Gastrocnemius medialis (tissue), 4 donors: ENCODE results near the gene RARB. TPM values are rescaled to one million over a fixed set of nuclear protein-coding genes. Genes with fewer than 3 reads are reported as not detected.

ENCODE experiments used
- ATAC-seq, 2 donors: fragments of 150-250 bp; one replicate each; pipeline ENCODE4 v1.9.1; 2016
- DNase-seq, 2 donors: peaks; one replicate each; pipeline ENCODE4 v3.0.0-alpha.2; 2019
- H3K27ac ChIP-seq, 4 donors: fragments of 200-600 bp; sonication (generic); 1 replicate in 1 of 4; 2 replicates in 3 of 4; pipeline ENCODE4 v1.5.1; 2016 to 2018; ENCODE audit warnings: mild to moderate bottlenecking in 2 of 4, moderate library complexity in 1 of 4
- H3K27me3 ChIP-seq, 3 donors: fragments of 200-600 bp; sonication (generic) in 2 of 3; 1 replicate in 1 of 3; 2 replicates in 2 of 3; pipeline versions ENCODE4 v1.5.1 to v1.6.0; 2016 to 2019; ENCODE audit warnings: mild to moderate bottlenecking in 1 of 3, moderate library complexity in 1 of 3
- H3K36me3 ChIP-seq, 2 donors: fragments of 200-600 bp; sonication (generic) in 1 of 2; one replicate each; pipeline ENCODE4 v1.5.1; 2017 to 2018
- H3K4me1 ChIP-seq, 2 donors: fragments of 200-600 bp; sonication (generic) in 1 of 2; one replicate each; pipeline ENCODE4 v1.5.1; 2016 to 2017; ENCODE audit warnings: mild to moderate bottlenecking in 2 of 2
- H3K4me3 ChIP-seq, 4 donors: fragments of 200-600 bp; sonication (generic) in 3 of 4; 1 replicate in 1 of 4; 2 replicates in 3 of 4; pipeline ENCODE4 v1.5.1; 2016 to 2019; ENCODE audit warnings: mild to moderate bottlenecking in 2 of 4
- H3K9me3 ChIP-seq, 3 donors: fragments of 200-600 bp; sonication (generic) in 2 of 3; 1 replicate in 1 of 3; 2 replicates in 2 of 3; pipeline ENCODE4 v1.5.1; 2016 to 2019
- POLR2A ChIP-seq, 2 donors: fragments of 450-650 bp; IDR thresholded peaks; one replicate each; pipeline ENCODE4 v1.6.1; 2017; ENCODE audit warnings: antibody characterized with exemption in 2 of 2, mild to moderate bottlenecking in 2 of 2, moderate library complexity in 2 of 2
- in situ Hi-C, 4 donors: fragments of 200-750 bp; cut with MboI; loops; one replicate each; pipeline versions ENCODE4 v1.15.0 to v1.8.0; 2017; ENCODE audit warnings: low sequenced_read_pairs in 4 of 4
- intact Hi-C: fragments of 100-400 bp; cut with DNase I; formaldehyde crosslinking; loops from one replicate; pipeline ENCODE4 v1.15.1; 2023; ENCODE audit warnings: low total_unique reads
- total RNA-seq, 4 donors: library from RNA; depleted of rRNA; stranded (reverse); fragments of >200 nt; gene quantifications; one replicate each; pipeline versions ENCODE4 v1.1.0 to v1.2.3, GENCODE V29; 2016
- TF ChIP-seq, protein P1 (sequence below), 5 experiments: fragments of 450-650 bp in 3 of 5; fragments of 200-600 bp in 2 of 5; sonication (generic) in 2 of 5; IDR thresholded peaks in 4 of 5; conservative IDR thresholded peaks in 1 of 5; 1 replicate in 4 of 5; 2 replicates in 1 of 5; pipeline ENCODE4 v1.5.1; 2016 to 2019; ENCODE audit warnings: antibody characterized with exemption in 5 of 5, mild to moderate bottlenecking in 3 of 5, moderate library complexity in 3 of 5

The RARB gene
- total RNA-seq, 4 donors from 2014 or later = 1.2 to 3.0 (median 1.9) TPM

DNA sequence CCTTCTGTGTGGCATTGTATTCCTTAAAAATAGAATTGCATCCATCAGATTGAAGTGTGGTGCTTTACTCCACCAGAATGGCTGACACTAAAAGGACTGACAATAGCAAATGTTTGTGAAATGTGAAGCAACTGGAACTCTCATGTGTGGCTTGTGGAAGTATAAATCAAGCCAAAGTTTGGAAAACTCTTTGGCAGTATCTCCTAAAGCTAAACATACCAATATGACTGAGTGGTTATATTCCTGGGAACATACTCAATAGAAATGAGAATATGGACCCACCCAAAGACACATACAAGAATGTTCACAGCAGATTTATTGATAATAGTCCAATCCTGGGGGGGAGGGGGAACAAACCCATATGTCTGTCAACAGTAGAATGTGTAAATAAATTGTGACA is 87.1 kb downstream of the RARB start:
- ATAC-seq = no peak
- intact Hi-C loops = loop anchor here (2.0 kb wide), 1 partner anchor 86 kb away; the partner anchor contains the start of gene RARB
- DNase-seq = no peak
- Histone ChIP-seq H3K9me3 (no peaks in the 10 kb centered on the region), H3K27ac (peak overlapping the region in 3 of 4 donors; percentile 67 to 85 (median 77)), H3K4me1 (peaks cover 27 to 48% of the 10 kb centered on the region in 2 donors), H3K4me3 (no peak overlapping the region), H3K36me3 (no peaks in the 10 kb centered on the region), H3K27me3 (no peaks in the 10 kb centered on the region)
- TF ChIP-seq, protein P1, sequence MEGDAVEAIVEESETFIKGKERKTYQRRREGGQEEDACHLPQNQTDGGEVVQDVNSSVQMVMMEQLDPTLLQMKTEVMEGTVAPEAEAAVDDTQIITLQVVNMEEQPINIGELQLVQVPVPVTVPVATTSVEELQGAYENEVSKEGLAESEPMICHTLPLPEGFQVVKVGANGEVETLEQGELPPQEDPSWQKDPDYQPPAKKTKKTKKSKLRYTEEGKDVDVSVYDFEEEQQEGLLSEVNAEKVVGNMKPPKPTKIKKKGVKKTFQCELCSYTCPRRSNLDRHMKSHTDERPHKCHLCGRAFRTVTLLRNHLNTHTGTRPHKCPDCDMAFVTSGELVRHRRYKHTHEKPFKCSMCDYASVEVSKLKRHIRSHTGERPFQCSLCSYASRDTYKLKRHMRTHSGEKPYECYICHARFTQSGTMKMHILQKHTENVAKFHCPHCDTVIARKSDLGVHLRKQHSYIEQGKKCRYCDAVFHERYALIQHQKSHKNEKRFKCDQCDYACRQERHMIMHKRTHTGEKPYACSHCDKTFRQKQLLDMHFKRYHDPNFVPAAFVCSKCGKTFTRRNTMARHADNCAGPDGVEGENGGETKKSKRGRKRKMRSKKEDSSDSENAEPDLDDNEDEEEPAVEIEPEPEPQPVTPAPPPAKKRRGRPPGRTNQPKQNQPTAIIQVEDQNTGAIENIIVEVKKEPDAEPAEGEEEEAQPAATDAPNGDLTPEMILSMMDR (IDR thresholded peaks at IDR 0.05 in 4 of 5, conservative IDR thresholded peaks at IDR 0.05 in 1 of 5) = no peak
- in situ Hi-C loops = no loop called here

DNA sequence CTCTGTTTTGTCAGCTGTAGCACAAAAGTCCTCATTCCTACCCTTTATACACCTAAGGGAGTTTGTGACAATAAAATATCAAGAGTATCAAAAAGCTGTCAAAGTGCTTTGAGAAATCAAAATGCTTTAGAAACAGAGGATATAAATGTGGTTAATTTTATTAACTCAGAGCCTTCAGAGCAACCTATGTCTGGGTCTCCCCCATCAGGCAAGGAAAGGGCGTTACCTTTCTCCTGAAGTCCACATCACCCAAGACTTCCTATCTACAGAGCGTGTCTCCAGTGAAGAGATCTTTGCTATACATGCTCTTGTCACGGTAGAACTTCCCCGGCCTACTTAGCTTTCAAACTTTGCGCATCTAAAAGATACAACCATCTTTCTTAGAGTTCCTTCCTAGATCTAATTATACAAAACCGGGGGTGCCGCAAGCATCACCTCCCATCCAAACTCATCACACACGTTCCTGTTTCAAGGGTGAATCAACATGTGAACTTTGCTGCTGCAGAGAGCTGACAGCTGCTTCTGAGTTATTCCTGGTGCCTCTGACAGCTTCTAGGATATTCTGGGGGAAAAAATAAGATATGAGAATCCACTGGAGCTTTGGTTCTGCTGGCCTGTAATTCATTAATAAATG is 93.0 kb downstream of the RARB start:
- DNase-seq (no peak), ATAC-seq (no peak)
- in situ Hi-C loops = no loop called here
- no peak overlapping the region for H3K4me3 ChIP-seq
- TF ChIP-seq, protein P1 (IDR thresholded peaks at IDR 0.05 in 4 of 5, conservative IDR thresholded peaks at IDR 0.05 in 1 of 5) = no peak
- no peak for TF ChIP-seq POLR2A (IDR thresholded peaks at IDR 0.05)
- no peak overlapping the region for H3K27ac ChIP-seq
- H3K27me3 ChIP-seq = no peaks in the 10 kb centered on the region
- peaks cover 0 to 3% of the 10 kb centered on the region in 2 donors for H3K4me1 ChIP-seq
- H3K9me3 ChIP-seq = no peaks in the 10 kb centered on the region
- intact Hi-C loops = loop anchor here (5.0 kb wide), 1 partner anchor 71 kb away; no protein-coding TSS in a partner anchor
- H3K36me3 ChIP-seq = no peaks in the 10 kb centered on the region

DNA sequence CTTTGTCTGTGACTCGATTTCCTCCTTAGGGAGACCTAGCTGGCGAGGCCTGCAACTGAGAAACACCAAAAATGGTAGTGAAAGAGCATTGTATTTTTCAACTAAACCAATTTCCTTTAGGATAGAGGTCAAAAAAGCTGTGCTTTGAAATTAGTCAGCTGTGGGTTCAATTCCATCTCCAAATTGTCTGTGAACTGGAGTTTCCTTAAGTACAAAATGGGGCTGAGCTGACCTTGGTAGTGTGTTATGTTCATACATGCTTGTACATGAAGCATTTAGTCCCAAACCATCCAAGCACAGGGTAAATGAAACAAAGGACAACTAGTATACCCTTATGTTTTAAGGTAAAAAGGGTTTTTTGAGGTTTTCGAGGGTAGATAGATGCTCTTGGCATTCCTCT is 99.3 kb downstream of the RARB start:
- H3K27me3 ChIP-seq = no peaks in the 10 kb centered on the region
- TF ChIP-seq POLR2A (IDR thresholded peaks at IDR 0.05) = no peak
- TF ChIP-seq, protein P1 (IDR thresholded peaks at IDR 0.05 in 4 of 5, conservative IDR thresholded peaks at IDR 0.05 in 1 of 5) = no peak
- no peaks in the 10 kb centered on the region for H3K4me1 ChIP-seq
- intact Hi-C loops = no loop called here
- ATAC-seq = no peak
- DNase-seq = no peak
- H3K9me3 ChIP-seq = no peaks in the 10 kb centered on the region
- no peaks in the 10 kb centered on the region for H3K36me3 ChIP-seq
- no peak overlapping the region for H3K27ac ChIP-seq
- in situ Hi-C loops = no loop called here
- no peak overlapping the region for H3K4me3 ChIP-seq

DNA sequence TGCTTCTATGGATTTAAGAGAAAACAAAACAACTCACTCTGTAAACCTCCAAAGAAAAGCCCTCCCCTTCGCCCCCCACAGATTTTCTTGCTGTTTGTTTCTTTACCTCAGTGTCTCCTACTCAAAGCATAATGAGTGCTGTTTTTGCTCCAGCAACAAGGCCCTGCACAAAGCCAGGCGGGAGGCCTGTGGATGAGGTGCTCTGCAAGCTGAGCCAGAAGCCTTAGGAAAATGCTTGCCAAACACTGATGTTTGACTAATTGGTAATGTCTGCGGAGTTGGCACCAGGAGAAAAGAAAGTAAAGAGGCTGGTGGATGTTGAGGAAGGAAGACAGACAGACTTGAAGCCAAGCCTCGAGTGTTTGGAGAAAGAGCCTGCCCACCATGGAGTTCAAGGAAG is 99.7 kb downstream of the RARB start:
- Histone ChIP-seq H3K9me3 (peaks cover 0 to 4% (median 0%) of the 10 kb centered on the region in 3 donors), H3K4me3 (no peak overlapping the region), H3K27me3 (no peaks in the 10 kb centered on the region), H3K4me1 (no peaks in the 10 kb centered on the region), H3K36me3 (no peaks in the 10 kb centered on the region), H3K27ac (no peak overlapping the region)
- intact Hi-C loops (no loop called here), in situ Hi-C loops (no loop called here)
- no peak for DNase-seq
- TF ChIP-seq, protein P1 (IDR thresholded peaks at IDR 0.05 in 4 of 5, conservative IDR thresholded peaks at IDR 0.05 in 1 of 5) = no peak
- TF ChIP-seq POLR2A (IDR thresholded peaks at IDR 0.05) = no peak
- ATAC-seq = no peak

DNA sequence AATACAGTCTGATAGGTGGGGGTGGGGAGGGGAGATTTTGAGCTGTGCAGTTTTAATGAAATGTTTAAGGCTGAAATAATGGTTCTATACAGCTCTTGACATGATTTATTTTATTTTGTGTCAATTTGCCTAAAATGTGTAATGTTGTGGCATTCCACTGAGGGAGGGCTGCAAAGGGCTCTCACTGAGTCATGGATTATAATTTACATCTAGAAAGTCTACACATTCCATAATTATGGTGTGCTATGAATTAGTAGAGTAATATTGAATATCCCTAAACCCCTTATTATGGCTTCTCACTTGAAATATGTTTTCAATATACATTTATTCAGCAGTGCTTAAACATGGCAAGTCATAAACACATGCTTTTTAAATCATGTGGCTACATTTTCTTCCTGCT is 103.9 kb downstream of the RARB start:
- no peaks in the 10 kb centered on the region for H3K36me3 ChIP-seq
- peaks cover 0 to 4% (median 0%) of the 10 kb centered on the region in 3 donors for H3K9me3 ChIP-seq
- in situ Hi-C loops (no loop called here), intact Hi-C loops (no loop called here)
- no peaks in the 10 kb centered on the region for H3K4me1 ChIP-seq
- ATAC-seq (no peak), DNase-seq (no peak)
- H3K4me3 ChIP-seq = no peak overlapping the region
- TF ChIP-seq, protein P1 (IDR thresholded peaks at IDR 0.05 in 4 of 5, conservative IDR thresholded peaks at IDR 0.05 in 1 of 5) = no peak
- no peak for TF ChIP-seq POLR2A (IDR thresholded peaks at IDR 0.05)
- H3K27me3 ChIP-seq = no peaks in the 10 kb centered on the region
- H3K27ac ChIP-seq = no peak overlapping the region
